Transverse colon (tissue), 4 donors: ENCODE data around the gene GPR17.

Experiments used
- EP300 ChIP-seq: sonication (generic); formaldehyde crosslinking; IDR thresholded peaks from one replicate; pipeline ENCODE4 v1.6.1; 2017; ENCODE audit warnings: antibody characterized with exemption, low read depth
- POLR2A ChIP-seq: fragments of 450-650 bp; IDR thresholded peaks from one replicate; pipeline ENCODE4 v1.6.1; 2016; ENCODE audit warnings: antibody characterized with exemption, mild to moderate bottlenecking, moderate library complexity
- POLR2AphosphoS5 ChIP-seq, 3 donors: sonication (generic); formaldehyde crosslinking; IDR thresholded peaks; one replicate each; pipeline ENCODE4 v1.6.1; 2016; ENCODE audit warnings: antibody characterized with exemption in 3 of 3
- TF ChIP-seq, protein P1 (sequence below), 5 experiments: fragments of 200-600 bp in 3 of 5; fragments of 450-650 bp in 2 of 5; sonication (generic) in 3 of 5; IDR thresholded peaks; 1 replicate in 2 of 5; 2 replicates in 3 of 5; pipeline ENCODE4 v1.5.1; 2016 to 2017; ENCODE audit warnings: antibody characterized with exemption in 5 of 5, inconsistent platforms in 3 of 5, mild to moderate bottlenecking in 2 of 5, moderate library complexity in 1 of 5

DNA sequence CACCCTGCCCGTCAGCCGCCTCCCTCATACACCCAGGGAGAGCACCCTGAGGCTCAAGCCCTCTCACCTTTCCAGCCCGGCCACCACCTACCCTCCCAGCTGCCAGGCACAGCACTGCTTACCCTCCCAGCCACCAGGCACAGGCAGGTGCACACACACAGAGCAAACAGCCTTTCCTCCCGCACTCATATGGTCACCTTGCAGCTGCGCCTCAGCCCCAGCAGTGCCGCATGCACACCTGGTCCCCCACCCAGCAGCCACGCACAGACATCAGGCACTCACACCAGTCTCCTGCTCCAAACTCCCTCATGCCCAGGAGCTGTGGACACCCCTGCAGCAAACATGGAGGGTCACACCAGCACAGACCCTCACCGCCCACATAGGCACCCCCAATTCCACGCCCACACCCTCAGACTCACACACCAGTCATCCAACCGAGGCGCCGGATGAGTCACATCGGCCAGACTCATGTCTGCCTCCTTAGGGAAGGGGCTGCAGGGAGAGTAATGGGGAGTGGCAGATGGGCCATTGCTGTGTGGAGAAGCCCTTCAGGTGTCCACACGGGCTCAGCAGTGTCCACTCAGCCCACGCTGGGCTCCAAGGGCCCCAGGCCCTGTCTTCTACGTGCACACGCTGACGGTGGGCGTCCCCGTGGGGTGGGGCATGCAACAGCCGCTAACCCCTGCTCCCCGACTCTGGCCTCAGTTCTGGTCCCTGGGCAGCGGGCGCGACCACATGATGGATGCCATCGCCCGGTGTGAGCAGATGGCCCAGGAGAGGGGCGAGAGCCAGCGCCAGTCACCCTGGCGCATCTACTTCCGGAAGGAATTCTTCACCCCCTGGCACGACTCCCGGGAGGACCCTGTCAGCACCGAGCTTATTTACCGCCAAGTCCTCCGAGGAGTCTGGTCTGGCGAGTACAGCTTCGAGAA is 22.3 kb upstream of the GPR17 start:
- TF ChIP-seq, protein P1, sequence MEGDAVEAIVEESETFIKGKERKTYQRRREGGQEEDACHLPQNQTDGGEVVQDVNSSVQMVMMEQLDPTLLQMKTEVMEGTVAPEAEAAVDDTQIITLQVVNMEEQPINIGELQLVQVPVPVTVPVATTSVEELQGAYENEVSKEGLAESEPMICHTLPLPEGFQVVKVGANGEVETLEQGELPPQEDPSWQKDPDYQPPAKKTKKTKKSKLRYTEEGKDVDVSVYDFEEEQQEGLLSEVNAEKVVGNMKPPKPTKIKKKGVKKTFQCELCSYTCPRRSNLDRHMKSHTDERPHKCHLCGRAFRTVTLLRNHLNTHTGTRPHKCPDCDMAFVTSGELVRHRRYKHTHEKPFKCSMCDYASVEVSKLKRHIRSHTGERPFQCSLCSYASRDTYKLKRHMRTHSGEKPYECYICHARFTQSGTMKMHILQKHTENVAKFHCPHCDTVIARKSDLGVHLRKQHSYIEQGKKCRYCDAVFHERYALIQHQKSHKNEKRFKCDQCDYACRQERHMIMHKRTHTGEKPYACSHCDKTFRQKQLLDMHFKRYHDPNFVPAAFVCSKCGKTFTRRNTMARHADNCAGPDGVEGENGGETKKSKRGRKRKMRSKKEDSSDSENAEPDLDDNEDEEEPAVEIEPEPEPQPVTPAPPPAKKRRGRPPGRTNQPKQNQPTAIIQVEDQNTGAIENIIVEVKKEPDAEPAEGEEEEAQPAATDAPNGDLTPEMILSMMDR (IDR thresholded peaks at IDR 0.05): no peak
- TF ChIP-seq POLR2A: no peak
- TF ChIP-seq POLR2AphosphoS5 (IDR thresholded peaks at IDR 0.05): no peak
- TF ChIP-seq EP300: no peak
